ENCODE results near the gene CDKN2C. TPM values are rescaled to one million over a fixed set of nuclear protein-coding genes. Genes with fewer than 3 reads are reported as not detected.
"Not testable (repeated sequence)": the region's sequence is repeated elsewhere in the genome, so short reads cannot be mapped to it uniquely, and the experiment has no call there.

Gene CDKN2C
- 15.2 TPM for total RNA-seq
- long read RNA-seq, partial matches to known transcripts = 0 of 5 reads
- long read RNA-seq, other reads (novel, unspliced or antisense) = 0 of 5 reads

- DNase-seq (ENCODE audit: missing footprints) (peak; percentile 85), ATAC-seq (peak; percentile 19)
- intact Hi-C loops (cut with DNase I) = loop anchor here (2.0 kb wide), 1 partner anchor 195 kb away; no protein-coding TSS in a partner anchor
Observed at GRCh38 chr1:50969611-50970508, at the start of gene CDKN2C. CDKN2C (plus strand) TSS chr1:50970245; CDS start chr1:50970369, 124 bp downstream.

GRCh38 chr1:50920409-50920808 is 49.6 kb upstream of the CDKN2C start:
- intact Hi-C loops (cut with DNase I) = no loop called here
- ATAC-seq (no peak), DNase-seq (ENCODE audit: missing footprints) (no peak)

DNA sequence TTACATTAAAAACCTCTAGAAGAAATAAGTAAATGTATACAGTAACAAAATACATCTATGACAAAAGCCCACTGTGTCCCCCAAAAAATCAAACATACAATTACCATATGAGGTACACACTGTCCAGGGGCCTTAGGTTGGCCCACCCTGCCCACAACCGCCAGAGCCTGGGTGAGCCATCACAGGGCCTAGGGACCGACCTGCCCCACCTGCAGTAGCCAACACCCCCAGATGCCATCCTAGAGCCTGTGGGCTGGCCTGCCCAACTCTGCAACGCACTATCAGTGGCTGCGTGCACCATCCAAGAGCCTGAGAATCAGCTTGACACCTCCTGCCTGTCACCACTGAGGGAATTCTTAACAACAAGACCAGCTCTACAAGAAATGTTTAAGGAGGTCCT is 49.0 kb upstream of the CDKN2C start:
- no peak for ATAC-seq
- intact Hi-C loops (cut with DNase I) = no loop called here
- DNase-seq (ENCODE audit: missing footprints) = no peak

- ATAC-seq (no peak), DNase-seq (ENCODE audit: missing footprints) (no peak)
- intact Hi-C loops (cut with DNase I) = no loop called here
Observed at GRCh38 chr1:50923564-50923963, 46.5 kb upstream of the CDKN2C start.

GRCh38 chr1:50929376-50929958 is 40.6 kb upstream of the CDKN2C start:
- DNase-seq (ENCODE audit: missing footprints) (no peak), ATAC-seq (no peak)
- intact Hi-C loops (cut with DNase I) = no loop called here

DNA sequence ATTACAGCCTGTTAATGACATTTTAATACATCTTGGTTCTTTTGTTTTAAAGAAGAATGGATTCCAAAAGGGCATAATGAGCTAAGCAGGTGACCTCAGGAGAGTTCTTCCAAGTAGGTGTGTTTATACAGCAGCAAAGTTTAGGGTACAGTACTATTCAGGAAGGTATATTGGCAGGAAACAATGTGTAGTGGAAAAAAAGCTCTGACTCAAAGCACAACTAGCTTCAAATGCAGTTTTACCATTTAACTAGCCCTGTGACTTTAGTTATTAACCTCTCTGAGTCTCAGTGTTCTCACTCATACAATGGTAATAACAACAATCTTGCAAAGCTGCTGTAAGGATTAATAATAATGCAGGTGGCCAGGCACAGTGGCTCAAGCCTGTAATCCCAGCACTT is 39.9 kb upstream of the CDKN2C start:
- ATAC-seq (no peak), DNase-seq (ENCODE audit: missing footprints) (no peak)
- intact Hi-C loops (cut with DNase I) = no loop called here

GRCh38 chr1:50930965-50931737 is 38.9 kb upstream of the CDKN2C start:
- DNase-seq (ENCODE audit: missing footprints) (no peak), ATAC-seq (no peak)
- intact Hi-C loops (cut with DNase I) = no loop called here

- ATAC-seq; intact Hi-C loops (cut with DNase I); DNase-seq (ENCODE audit: missing footprints): not testable (repeated sequence)
Observed at GRCh38 chr1:50932043-50932442, 38.0 kb upstream of the CDKN2C start.

DNA sequence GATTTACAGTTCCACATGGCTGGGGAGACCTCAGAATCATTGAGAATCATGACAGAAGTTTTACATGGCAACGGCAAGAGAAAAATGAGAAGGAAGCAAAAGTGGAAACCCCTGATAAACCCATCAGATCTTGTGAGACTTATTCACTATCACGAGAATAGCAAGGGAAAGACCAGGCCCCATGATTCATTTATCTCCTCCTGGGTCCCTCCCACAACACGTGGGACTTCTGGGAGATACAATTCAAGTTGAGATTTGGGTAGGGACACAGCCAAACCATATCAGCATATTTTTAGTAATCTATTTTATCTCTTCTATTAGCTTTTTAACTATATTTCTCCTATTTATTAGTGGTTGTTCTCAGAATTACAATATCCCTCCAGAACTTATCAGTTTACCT is 36.3 kb upstream of the CDKN2C start:
- ATAC-seq; intact Hi-C loops (cut with DNase I); DNase-seq (ENCODE audit: missing footprints): not testable (repeated sequence)

DNA sequence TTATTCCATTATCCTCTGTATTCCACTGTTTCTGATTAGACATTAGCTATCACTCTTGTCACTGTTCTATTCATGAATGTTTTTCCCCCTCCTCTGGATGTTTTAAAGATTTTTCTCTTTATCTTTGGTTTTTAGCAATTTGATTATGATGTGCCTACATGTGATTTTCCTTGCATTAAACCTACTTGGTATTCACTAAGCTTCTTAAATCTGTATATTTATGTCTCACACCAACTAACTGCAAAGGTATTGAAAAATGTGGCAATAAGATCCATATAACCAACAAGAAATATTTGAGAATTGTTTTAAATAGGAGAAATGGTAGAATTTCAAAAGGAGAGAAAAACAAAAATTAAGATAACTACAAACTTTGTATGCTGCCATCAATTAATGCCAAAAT is 35.2 kb upstream of the CDKN2C start:
- intact Hi-C loops (cut with DNase I) = no loop called here
- ATAC-seq (no peak), DNase-seq (ENCODE audit: missing footprints) (no peak)

DNA sequence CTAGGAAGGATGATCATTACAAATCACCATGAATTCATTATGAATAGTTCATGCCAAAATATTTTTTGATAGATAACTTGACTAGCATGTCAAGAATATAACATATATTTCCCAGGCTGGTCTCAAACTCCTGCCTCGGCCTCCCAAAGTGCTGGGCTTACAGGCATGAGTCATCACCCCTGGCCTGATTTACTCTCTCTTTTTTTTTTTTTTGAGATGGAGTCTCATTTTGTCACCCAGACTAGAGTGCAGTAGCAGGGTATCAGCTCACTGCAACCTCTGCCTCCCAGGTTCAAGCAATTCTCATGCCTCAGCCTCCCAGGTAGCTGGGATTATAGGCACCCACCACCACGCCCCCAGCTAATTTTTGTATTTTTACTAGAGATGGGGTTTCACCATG is 34.8 kb upstream of the CDKN2C start:
- ATAC-seq; intact Hi-C loops (cut with DNase I); DNase-seq (ENCODE audit: missing footprints): not testable (repeated sequence)

DNA sequence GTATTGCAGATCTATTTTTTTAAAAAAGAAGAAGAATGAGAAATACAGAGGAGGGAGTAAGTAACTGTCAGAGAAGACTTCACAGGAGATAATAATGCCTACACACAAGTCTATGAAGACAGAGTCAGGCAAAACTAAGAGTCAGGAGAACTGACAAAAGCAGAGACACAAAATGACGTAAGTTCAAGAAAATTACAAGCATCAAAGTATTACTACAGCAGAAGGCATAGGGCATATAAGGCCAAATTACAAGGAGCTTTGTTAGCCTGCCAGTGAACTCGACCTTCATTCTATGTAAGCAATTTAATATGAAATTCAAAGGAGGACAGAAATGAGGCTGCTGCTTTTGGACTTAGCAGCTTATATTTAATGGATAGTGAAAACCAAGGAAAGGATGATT is 33.7 kb upstream of the CDKN2C start:
- DNase-seq (ENCODE audit: missing footprints) = no peak
- no peak for ATAC-seq
- intact Hi-C loops (cut with DNase I) = no loop called here

- ATAC-seq = no peak
- no peak for DNase-seq (ENCODE audit: missing footprints)
- intact Hi-C loops (cut with DNase I) = no loop called here
Observed at GRCh38 chr1:50940291-50940690, 29.8 kb upstream of the CDKN2C start.

DNA sequence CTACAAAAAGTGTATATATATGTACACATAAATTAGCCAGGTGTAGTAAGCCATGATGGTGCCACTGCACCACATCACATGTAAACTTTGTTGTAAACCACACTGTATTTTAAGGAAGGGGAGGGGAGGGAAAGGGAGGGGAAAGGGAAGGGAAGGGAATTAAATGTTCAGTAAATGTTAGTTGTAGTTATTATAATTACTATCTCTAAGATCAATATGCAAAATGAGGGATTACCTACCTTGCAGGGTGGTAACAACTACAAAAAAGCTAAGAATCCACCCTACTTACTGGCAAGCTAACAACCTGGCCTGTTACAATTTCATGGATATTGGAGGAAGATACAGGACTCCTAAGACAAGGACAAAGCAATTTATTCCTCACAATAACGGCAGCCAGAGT is 27.7 kb upstream of the CDKN2C start:
- intact Hi-C loops (cut with DNase I) = no loop called here
- DNase-seq (ENCODE audit: missing footprints) = no peak
- ATAC-seq = no peak

DNA sequence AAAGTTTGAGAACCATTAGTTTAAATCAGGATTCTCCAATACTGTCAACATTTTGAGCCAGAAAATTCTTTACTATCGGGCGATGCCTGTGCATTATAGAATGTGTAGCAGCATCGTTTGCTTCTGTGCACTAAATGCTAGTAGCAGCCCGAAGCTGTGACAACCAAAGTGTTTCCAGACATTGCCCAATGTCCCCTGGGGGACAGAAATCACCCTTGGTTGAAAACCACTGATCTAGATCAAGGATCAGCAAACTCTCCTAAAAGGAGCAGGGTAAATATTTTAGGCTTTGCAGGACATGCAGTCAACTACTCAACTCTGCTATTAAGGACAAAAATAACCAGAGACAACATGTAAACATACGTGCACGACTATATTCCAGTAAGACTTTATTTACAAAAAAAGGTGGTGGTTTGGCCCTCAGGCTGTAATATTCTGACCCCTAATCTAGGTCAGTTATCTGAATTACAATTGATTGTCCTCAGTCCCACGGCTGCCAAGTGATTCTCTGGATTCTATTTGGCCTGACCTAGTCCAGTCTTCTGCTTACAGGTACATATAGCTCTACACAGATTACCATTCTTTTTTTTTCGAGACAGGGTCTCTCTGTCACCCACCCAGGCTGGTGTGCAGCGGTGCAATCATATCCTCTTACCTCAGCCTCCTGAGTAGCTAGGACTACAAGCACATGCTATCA is 20.6 kb upstream of the CDKN2C start:
- DNase-seq (ENCODE audit: missing footprints) (no peak), ATAC-seq (no peak)
- intact Hi-C loops (cut with DNase I) = no loop called here

DNA sequence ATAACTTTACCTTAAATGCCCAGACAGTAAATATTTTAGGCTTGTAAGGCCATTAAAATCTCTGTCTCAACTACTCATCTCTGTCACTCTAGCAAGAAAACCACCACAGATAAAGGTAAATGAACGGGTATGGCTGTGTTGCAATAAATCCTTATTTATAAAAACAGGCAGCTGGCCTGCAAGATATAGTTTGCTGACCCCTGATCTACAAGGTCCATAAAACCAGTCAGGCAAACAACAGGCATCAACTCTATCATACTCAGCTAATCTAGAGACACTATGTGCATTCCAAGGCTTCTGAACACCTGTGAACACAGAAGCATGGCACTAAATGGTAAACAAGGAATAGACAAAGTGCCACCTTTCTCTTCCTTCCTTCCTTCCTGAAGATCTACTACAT is 19.6 kb upstream of the CDKN2C start:
- no peak for ATAC-seq
- intact Hi-C loops (cut with DNase I) = no loop called here
- no peak for DNase-seq (ENCODE audit: missing footprints)

- ATAC-seq; DNase-seq (ENCODE audit: missing footprints); intact Hi-C loops (cut with DNase I): not testable (repeated sequence)
Observed at GRCh38 chr1:50952566-50952965, 17.5 kb upstream of the CDKN2C start.

GRCh38 chr1:50955116-50955515 is 14.9 kb upstream of the CDKN2C start:
- DNase-seq (ENCODE audit: missing footprints) = no peak
- ATAC-seq = no peak
- intact Hi-C loops (cut with DNase I) = no loop called here
